NCI-H2196 (cell line): Measurements from ENCODE around the gene BUB1.
"Not testable (repeated sequence)": the region's sequence is repeated elsewhere in the genome, so short reads cannot be mapped to it uniquely, and the experiment has no call there.

ENCODE experiments used
- DNase-seq: peaks from one replicate; lab custom pipeline; 2025; ENCODE audit not compliant: unreplicated experiment; lab: John Stamatoyannopoulos, UW

Gene BUB1

GRCh38 chr2:110677530-110678456 is at the start of gene BUB1:
Gene BUB1, minus strand, starts transcription at chr2:110678063. Its CDS starts 68 bp downstream, at chr2:110677995.
- peak; percentile 98 for DNase-seq

GRCh38 chr2:110726285-110726684 is 48.4 kb upstream of the BUB1 start:
- DNase-seq, result no peak

- no peak for DNase-seq
Observed at GRCh38 chr2:110725859-110726258, 48.0 kb upstream of the BUB1 start.

GRCh38 chr2:110725370-110725769 is 47.5 kb upstream of the BUB1 start:
- DNase-seq, result no peak

- DNase-seq, result no peak
Observed at GRCh38 chr2:110724820-110725219, 47.0 kb upstream of the BUB1 start.

- DNase-seq, result no peak
Observed at GRCh38 chr2:110720547-110720946, 42.7 kb upstream of the BUB1 start.

GRCh38 chr2:110718990-110719389 is 41.1 kb upstream of the BUB1 start:
- DNase-seq, result no peak

GRCh38 chr2:110718382-110718781 is 40.5 kb upstream of the BUB1 start:
- DNase-seq, result no peak

- DNase-seq, result no peak
Observed at GRCh38 chr2:110717734-110718133, 39.9 kb upstream of the BUB1 start.

- no peak for DNase-seq
Observed at GRCh38 chr2:110716959-110717645, 39.2 kb upstream of the BUB1 start.

GRCh38 chr2:110714452-110715224 is 36.8 kb upstream of the BUB1 start:
- no peak for DNase-seq

GRCh38 chr2:110713513-110714362 is 35.9 kb upstream of the BUB1 start:
- no peak for DNase-seq

GRCh38 chr2:110712737-110713136 is 34.9 kb upstream of the BUB1 start:
- no peak for DNase-seq

- DNase-seq, result no peak
Observed at GRCh38 chr2:110708455-110708854, 30.6 kb upstream of the BUB1 start.

GRCh38 chr2:110707386-110707965 is 29.6 kb upstream of the BUB1 start:
- DNase-seq, result no peak

- no peak for DNase-seq
Observed at GRCh38 chr2:110702514-110703380, 24.9 kb upstream of the BUB1 start.

GRCh38 chr2:110698253-110698652 is 20.4 kb upstream of the BUB1 start:
- not testable (repeated sequence) for DNase-seq

- DNase-seq, result not testable (repeated sequence)
Observed at GRCh38 chr2:110695146-110695898, 17.5 kb upstream of the BUB1 start.
